HL-60 (cell line): ENCODE measurements around the gene MAD1L1.

Experiments used
- CTCF ChIP-seq: IDR thresholded peaks from one replicate; pipeline ENCODE4 v1.5.1; 2011; ENCODE audit warnings: low read length, control low read depth, inconsistent platforms; ENCODE audit not compliant: insufficient read depth
- REST ChIP-seq: IDR thresholded peaks from 2 replicates; pipeline ENCODE4 v1.6.1; 2012; ENCODE audit warnings: low read depth; ENCODE audit not compliant: insufficient replicate concordance

- no peak for TF ChIP-seq CTCF
- TF ChIP-seq REST: no peak
Measured at GRCh38 chr7:2202901-2203765, 29.6 kb downstream of the MAD1L1 start.
